ENCODE measurements around the gene LRRC4C.

DNA sequence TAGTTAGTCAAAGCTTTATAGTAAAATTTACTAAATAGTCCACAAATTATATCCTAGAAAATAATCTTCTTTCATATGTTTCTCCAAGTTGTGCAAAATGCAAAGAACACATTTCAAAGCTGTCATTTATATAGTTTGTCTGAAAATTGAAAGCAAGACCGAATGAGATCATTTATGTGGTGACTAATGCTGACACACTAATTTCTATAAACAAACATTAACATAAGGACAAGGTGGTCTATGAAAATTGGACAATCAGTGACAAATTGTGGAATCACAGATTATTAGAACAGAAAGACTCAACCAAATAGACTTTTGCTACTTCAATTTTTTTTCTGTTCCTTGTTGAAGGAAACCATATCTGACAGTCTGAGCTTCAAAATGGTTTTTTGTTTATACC, 1056.1 kb downstream of the LRRC4C start:
- TF ChIP-seq, protein P1, sequence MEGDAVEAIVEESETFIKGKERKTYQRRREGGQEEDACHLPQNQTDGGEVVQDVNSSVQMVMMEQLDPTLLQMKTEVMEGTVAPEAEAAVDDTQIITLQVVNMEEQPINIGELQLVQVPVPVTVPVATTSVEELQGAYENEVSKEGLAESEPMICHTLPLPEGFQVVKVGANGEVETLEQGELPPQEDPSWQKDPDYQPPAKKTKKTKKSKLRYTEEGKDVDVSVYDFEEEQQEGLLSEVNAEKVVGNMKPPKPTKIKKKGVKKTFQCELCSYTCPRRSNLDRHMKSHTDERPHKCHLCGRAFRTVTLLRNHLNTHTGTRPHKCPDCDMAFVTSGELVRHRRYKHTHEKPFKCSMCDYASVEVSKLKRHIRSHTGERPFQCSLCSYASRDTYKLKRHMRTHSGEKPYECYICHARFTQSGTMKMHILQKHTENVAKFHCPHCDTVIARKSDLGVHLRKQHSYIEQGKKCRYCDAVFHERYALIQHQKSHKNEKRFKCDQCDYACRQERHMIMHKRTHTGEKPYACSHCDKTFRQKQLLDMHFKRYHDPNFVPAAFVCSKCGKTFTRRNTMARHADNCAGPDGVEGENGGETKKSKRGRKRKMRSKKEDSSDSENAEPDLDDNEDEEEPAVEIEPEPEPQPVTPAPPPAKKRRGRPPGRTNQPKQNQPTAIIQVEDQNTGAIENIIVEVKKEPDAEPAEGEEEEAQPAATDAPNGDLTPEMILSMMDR (IDR thresholded peaks at IDR 0.05): no peak
- no peak for TF ChIP-seq EP300 (IDR thresholded peaks at IDR 0.05)
